Heart left ventricle (tissue), 16 donors: ENCODE results near the gene LNX1. TPM values are rescaled to one million over a fixed set of nuclear protein-coding genes. Genes with fewer than 3 reads are reported as not detected.

ENCODE experiments used
- ATAC-seq, 4 donors: fragments of 200-7000 bp; cut with Tn5 transposase; one replicate each; pipeline ENCODE4 v1.9.1; 2020 to 2022; ENCODE audit warnings: moderate library complexity in 4 of 4, mild to moderate bottlenecking in 3 of 4, moderate number of reproducible peaks in 1 of 4
- DNase-seq, 5 donors: peaks; one replicate each; pipeline ENCODE4 v3.0.0-alpha.2; 2020
- H3K27ac ChIP-seq, 12 donors: fragments of 200-600 bp; sonication (generic) in 4 of 12; one replicate each; pipeline versions ENCODE4 v1.5.0 to v1.8.0; 2016 to 2022; ENCODE audit warnings: mild to moderate bottlenecking in 2 of 12
- H3K27me3 ChIP-seq, 9 donors: fragments of 200-600 bp; sonication (generic) in 2 of 9; one replicate each; pipeline versions ENCODE4 v1.5.1 to v1.8.0; 2016 to 2022; ENCODE audit warnings: mild to moderate bottlenecking in 3 of 9
- H3K36me3 ChIP-seq, 9 donors: fragments of 200-600 bp; sonication (generic) in 2 of 9; one replicate each; pipeline versions ENCODE4 v1.5.0 to v1.8.0; 2018 to 2022; ENCODE audit warnings: mild to moderate bottlenecking in 2 of 9
- H3K4me1 ChIP-seq, 12 donors: fragments of 200-600 bp; sonication (generic) in 4 of 12; one replicate each; pipeline versions ENCODE4 v1.5.0 to v1.8.0; 2016 to 2022; ENCODE audit warnings: mild to moderate bottlenecking in 3 of 12
- H3K4me3 ChIP-seq, 12 donors: fragments of 200-600 bp; sonication (generic) in 4 of 12; one replicate each; pipeline versions ENCODE4 v1.5.0 to v1.8.0; 2017 to 2022; ENCODE audit warnings: mild to moderate bottlenecking in 9 of 12, moderate library complexity in 4 of 12
- H3K9me3 ChIP-seq, 12 donors: fragments of 200-600 bp; sonication (generic) in 4 of 12; one replicate each; pipeline versions ENCODE4 v1.5.0 to v1.8.0; 2016 to 2022; ENCODE audit warnings: mild to moderate bottlenecking in 1 of 12
- POLR2A ChIP-seq, 2 donors: fragments of 450-650 bp; IDR thresholded peaks; one replicate each; pipeline ENCODE4 v1.6.1; 2017; ENCODE audit warnings: antibody characterized with exemption in 2 of 2, mild to moderate bottlenecking in 2 of 2, moderate library complexity in 2 of 2
- WGBS, 4 donors: extraction: QIAGEN DNeasy Blood & Tissue Kit in 2 of 4; methylation state at CpG; one replicate each; pipeline versions ENCODE4 v1.1.5 to v1.1.7; 2013 to 2018; 5-methylcytosine and 5-hydroxymethylcytosine counted together
- intact Hi-C, 10 donors: fragments of 100-400 bp; cut with DNase I; formaldehyde crosslinking; loops; one replicate each; pipeline versions ENCODE4 v1.11.1 to v1.14.2; 2022
- polyA plus RNA-seq, 2 donors: library from polyadenylated mRNA; stranded (reverse); fragments of 200-250 nt; gene quantifications; one replicate each; pipeline ENCODE4 v1.2.3, GENCODE V29; 2013
- total RNA-seq, 9 donors: library from RNA; depleted of rRNA in 2 of 9; stranded (reverse); fragments of >200 nt in 2 of 9; fragmentation: NEBNext Ultra II Directional in 3 of 9; extraction: Animal tissue kit (Norgen Biotek cat#: 25700) in 3 of 9; gene quantifications; one replicate each; pipeline versions ENCODE4 v1.1.0 to v1.2.4, GENCODE V29; 2016 to 2023
- TF ChIP-seq, protein P1 (sequence below), 12 donors: fragments of 200-600 bp; sonication (generic) in 4 of 12; IDR thresholded peaks; one replicate each; pipeline versions ENCODE4 v1.5.0 to v1.8.0; 2018 to 2022; ENCODE audit warnings: antibody characterized with exemption in 12 of 12, mild to moderate bottlenecking in 5 of 12
- donor health status: ischemic (EF 13 %, LVEDD 7.1; RV severe dilation, severe dysfunction).
- donor health status: healthy with polysubstance abuse.
- donor health status: DM: no; HTN: yes; CAD: no.
- donor health status: DM: no; HTN: no; CAD: no.
- donor health status: ischemic (EF 25% LVEDD 6.9; RV normal size, moderate dysfunction).
- donor health status: ischemic (EF 25% LVEDD 5.7; RV mildly dilated, moderate dysfunction).
- donor health status: healthy.
- donor health status: DM: yes; HTN: yes; CAD: no.
- donor health status: ischemic (EF 35%, LVEDD 5.7; RV mildly dilated, moderate dysfunction).
- donor health status: nonischemic (EF 11% LVEDD 7.7; RV severe dilation, severe dysfunction).
- donor health status: DM: yes; HTN: yes; CAD: no.
- donor health status: PGD.
- donor health status: ischemic (EF 29% LVEDD 5.4; RV normal size, mild dysfunction).
- donor health status: nonischemic (EF 23%, LVEDD 6.1; RV moderate dilation, normal function).

LNX1 gene
- total and polyA plus RNA-seq, 11 donors = 3.4 to 15.7 (median 6.7) TPM

- WGBS, 4 donors = 38 to 68% (median 61%) methylated on average over 1 of the region's 1 CpG
- intact Hi-C loops = loop anchor here in 1 of 10 donors (2.0 kb wide), 1 partner anchor 32 kb away; no protein-coding TSS in a partner anchor
- Histone ChIP-seq H3K4me1 (peaks cover 0 to 10% (median 0%) of the 10 kb centered on the region in 12 donors), H3K36me3 (no peaks in the 10 kb centered on the region), H3K9me3 (peaks cover 0 to 3% (median 0%) of the 10 kb centered on the region in 12 donors), H3K4me3 (no peak overlapping the region), H3K27me3 (no peaks in the 10 kb centered on the region), H3K27ac (peak overlapping the region in 3 of 12 donors; percentile 30 to 43 (median 31))
- TF ChIP-seq, protein P1, sequence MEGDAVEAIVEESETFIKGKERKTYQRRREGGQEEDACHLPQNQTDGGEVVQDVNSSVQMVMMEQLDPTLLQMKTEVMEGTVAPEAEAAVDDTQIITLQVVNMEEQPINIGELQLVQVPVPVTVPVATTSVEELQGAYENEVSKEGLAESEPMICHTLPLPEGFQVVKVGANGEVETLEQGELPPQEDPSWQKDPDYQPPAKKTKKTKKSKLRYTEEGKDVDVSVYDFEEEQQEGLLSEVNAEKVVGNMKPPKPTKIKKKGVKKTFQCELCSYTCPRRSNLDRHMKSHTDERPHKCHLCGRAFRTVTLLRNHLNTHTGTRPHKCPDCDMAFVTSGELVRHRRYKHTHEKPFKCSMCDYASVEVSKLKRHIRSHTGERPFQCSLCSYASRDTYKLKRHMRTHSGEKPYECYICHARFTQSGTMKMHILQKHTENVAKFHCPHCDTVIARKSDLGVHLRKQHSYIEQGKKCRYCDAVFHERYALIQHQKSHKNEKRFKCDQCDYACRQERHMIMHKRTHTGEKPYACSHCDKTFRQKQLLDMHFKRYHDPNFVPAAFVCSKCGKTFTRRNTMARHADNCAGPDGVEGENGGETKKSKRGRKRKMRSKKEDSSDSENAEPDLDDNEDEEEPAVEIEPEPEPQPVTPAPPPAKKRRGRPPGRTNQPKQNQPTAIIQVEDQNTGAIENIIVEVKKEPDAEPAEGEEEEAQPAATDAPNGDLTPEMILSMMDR (IDR thresholded peaks at IDR 0.05) = no peak
- no peak for TF ChIP-seq POLR2A (IDR thresholded peaks at IDR 0.05)
- ATAC-seq (peak in 3 of 4 donors; percentile 39 to 74 (median 59)), DNase-seq (no peak)
These were observed 27.0 kb upstream of the LNX1 start for GRCh38 chr4:53618321-53618720.

- no peak for DNase-seq
- H3K9me3 ChIP-seq = peaks cover 0 to 4% (median 0%) of the 10 kb centered on the region in 12 donors
- intact Hi-C loops = no loop called here
- TF ChIP-seq, protein P1 (IDR thresholded peaks at IDR 0.05) = no peak
- no peak for TF ChIP-seq POLR2A (IDR thresholded peaks at IDR 0.05)
- H3K4me3 ChIP-seq = no peak overlapping the region
- H3K27me3 ChIP-seq = no peaks in the 10 kb centered on the region
- H3K36me3 ChIP-seq = no peaks in the 10 kb centered on the region
- peaks cover 0 to 10% (median 0%) of the 10 kb centered on the region in 12 donors for H3K4me1 ChIP-seq
- ATAC-seq = peak in 1 of 4 donors; percentile 20
- H3K27ac ChIP-seq = no peak overlapping the region
These were observed 25.9 kb upstream of the LNX1 start for GRCh38 chr4:53617101-53617680.

- DNase-seq (no peak), ATAC-seq (no peak)
- no peaks in the 10 kb centered on the region for H3K27me3 ChIP-seq
- TF ChIP-seq, protein P1 (IDR thresholded peaks at IDR 0.05) = no peak
- TF ChIP-seq POLR2A (IDR thresholded peaks at IDR 0.05) = no peak
- H3K36me3 ChIP-seq = no peaks in the 10 kb centered on the region
- H3K27ac ChIP-seq = no peak overlapping the region
- peaks cover 0 to 4% (median 0%) of the 10 kb centered on the region in 12 donors for H3K9me3 ChIP-seq
- peaks cover 0 to 10% (median 0%) of the 10 kb centered on the region in 12 donors for H3K4me1 ChIP-seq
- intact Hi-C loops = no loop called here
- WGBS, 4 donors = 89 to 97% (median 95%) methylated on average over 2 of the region's 2 CpGs
- no peak overlapping the region for H3K4me3 ChIP-seq
These were observed 24.9 kb upstream of the LNX1 start for GRCh38 chr4:53616219-53616618.

- Histone ChIP-seq H3K27me3 (no peaks in the 10 kb centered on the region), H3K4me3 (no peak overlapping the region), H3K36me3 (no peaks in the 10 kb centered on the region), H3K27ac (no peak overlapping the region), H3K9me3 (peaks cover 0 to 4% (median 0%) of the 10 kb centered on the region in 12 donors), H3K4me1 (peaks cover 0 to 10% (median 0%) of the 10 kb centered on the region in 12 donors)
- ATAC-seq = no peak
- TF ChIP-seq, protein P1 (IDR thresholded peaks at IDR 0.05) = no peak
- TF ChIP-seq POLR2A (IDR thresholded peaks at IDR 0.05) = no peak
- no peak for DNase-seq
- intact Hi-C loops = no loop called here
- 86 to 93% (median 92%) methylated on average over 3 of the region's 3 CpGs for WGBS, 4 donors
These were observed 23.3 kb upstream of the LNX1 start for GRCh38 chr4:53614591-53614990.
